ENCODE results near the gene TMEM165. TPM values are rescaled to one million over a fixed set of nuclear protein-coding genes. Genes with fewer than 3 reads are reported as not detected.

Gene TMEM165
- total and polyA plus RNA-seq, 9 of the 15 experiments (the other 6 are each of a cell fraction or from before 2014, with no cell fraction given) = 21.3 to 145 (median 96.8) TPM

GRCh38 chr4:55397520-55398321 lies 2.0 kb downstream of the TMEM165 start (continued):
- TF ChIP-seq, protein P1, sequence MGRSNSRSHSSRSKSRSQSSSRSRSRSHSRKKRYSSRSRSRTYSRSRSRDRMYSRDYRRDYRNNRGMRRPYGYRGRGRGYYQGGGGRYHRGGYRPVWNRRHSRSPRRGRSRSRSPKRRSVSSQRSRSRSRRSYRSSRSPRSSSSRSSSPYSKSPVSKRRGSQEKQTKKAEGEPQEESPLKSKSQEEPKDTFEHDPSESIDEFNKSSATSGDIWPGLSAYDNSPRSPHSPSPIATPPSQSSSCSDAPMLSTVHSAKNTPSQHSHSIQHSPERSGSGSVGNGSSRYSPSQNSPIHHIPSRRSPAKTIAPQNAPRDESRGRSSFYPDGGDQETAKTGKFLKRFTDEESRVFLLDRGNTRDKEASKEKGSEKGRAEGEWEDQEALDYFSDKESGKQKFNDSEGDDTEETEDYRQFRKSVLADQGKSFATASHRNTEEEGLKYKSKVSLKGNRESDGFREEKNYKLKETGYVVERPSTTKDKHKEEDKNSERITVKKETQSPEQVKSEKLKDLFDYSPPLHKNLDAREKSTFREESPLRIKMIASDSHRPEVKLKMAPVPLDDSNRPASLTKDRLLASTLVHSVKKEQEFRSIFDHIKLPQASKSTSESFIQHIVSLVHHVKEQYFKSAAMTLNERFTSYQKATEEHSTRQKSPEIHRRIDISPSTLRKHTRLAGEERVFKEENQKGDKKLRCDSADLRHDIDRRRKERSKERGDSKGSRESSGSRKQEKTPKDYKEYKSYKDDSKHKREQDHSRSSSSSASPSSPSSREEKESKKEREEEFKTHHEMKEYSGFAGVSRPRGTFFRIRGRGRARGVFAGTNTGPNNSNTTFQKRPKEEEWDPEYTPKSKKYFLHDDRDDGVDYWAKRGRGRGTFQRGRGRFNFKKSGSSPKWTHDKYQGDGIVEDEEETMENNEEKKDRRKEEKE (IDR thresholded peaks at IDR 0.05; ENCODE audit: borderline replicate concordance in 1 of 2, control insufficient read depth in 1 of 2, low read depth in 2 of 2, low read length in 1 of 2) = no peak
- TF ChIP-seq SMARCB1 (IDR thresholded peaks at IDR 0.05; ENCODE audit: insufficient read length, low read depth) (no peak), GABPA (tag; conservative IDR thresholded peaks at IDR 0.05; ENCODE audit: low read depth) (no peak), KLF16 (IDR thresholded peaks at IDR 0.05) (no peak), ZNF280B (CRISPR knock-in tag; IDR thresholded peaks at IDR 0.05) (no peak), GATAD2B (IDR thresholded peaks at IDR 0.05; ENCODE audit: borderline replicate concordance) (no peak), BRF2 (IDR thresholded peaks at IDR 0.05; ENCODE audit: borderline replicate concordance, insufficient read depth, insufficient read length) (no peak), U2AF2 (optimal IDR thresholded peaks at IDR 0.05; ENCODE audit: low read depth, low read length) (no peak), MED1 (CRISPR knock-in tag; IDR thresholded peaks at IDR 0.05; ENCODE audit: borderline replicate concordance) (no peak), CTBP1 (IDR thresholded peaks at IDR 0.05; ENCODE audit: borderline replicate concordance) (no peak), TAF9B (IDR thresholded peaks at IDR 0.05; ENCODE audit: partially characterized antibody) (no peak), SIN3A (IDR thresholded peaks at IDR 0.05; ENCODE audit: borderline replicate concordance in 2 of 2, control insufficient read depth in 1 of 2, low read depth in 2 of 2, low read length in 2 of 2) (peak in 1 of 2 experiments; percentile 2; a peak in 1 of 4 replicates), RBM25 (IDR thresholded peaks at IDR 0.05; ENCODE audit: low read depth, low read length, severe bottlenecking) (no peak), ZFP30 (CRISPR knock-in tag; IDR thresholded peaks at IDR 0.05; ENCODE audit: borderline replicate concordance) (no peak)
- TF ChIP-seq, protein P2, sequence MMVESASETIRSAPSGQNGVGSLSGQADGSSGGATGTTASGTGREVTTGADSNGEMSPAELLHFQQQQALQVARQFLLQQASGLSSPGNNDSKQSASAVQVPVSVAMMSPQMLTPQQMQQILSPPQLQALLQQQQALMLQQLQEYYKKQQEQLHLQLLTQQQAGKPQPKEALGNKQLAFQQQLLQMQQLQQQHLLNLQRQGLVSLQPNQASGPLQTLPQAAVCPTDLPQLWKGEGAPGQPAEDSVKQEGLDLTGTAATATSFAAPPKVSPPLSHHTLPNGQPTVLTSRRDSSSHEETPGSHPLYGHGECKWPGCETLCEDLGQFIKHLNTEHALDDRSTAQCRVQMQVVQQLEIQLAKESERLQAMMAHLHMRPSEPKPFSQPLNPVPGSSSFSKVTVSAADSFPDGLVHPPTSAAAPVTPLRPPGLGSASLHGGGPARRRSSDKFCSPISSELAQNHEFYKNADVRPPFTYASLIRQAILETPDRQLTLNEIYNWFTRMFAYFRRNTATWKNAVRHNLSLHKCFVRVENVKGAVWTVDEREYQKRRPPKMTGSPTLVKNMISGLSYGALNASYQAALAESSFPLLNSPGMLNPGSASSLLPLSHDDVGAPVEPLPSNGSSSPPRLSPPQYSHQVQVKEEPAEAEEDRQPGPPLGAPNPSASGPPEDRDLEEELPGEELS (CRISPR knock-in tag; IDR thresholded peaks at IDR 0.05; ENCODE audit: borderline replicate concordance) = no peak
- TF ChIP-seq, protein P3, sequence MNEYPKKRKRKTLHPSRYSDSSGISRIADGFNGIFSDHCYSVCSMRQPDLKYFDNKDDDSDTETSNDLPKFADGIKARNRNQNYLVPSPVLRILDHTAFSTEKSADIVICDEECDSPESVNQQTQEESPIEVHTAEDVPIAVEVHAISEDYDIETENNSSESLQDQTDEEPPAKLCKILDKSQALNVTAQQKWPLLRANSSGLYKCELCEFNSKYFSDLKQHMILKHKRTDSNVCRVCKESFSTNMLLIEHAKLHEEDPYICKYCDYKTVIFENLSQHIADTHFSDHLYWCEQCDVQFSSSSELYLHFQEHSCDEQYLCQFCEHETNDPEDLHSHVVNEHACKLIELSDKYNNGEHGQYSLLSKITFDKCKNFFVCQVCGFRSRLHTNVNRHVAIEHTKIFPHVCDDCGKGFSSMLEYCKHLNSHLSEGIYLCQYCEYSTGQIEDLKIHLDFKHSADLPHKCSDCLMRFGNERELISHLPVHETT (CRISPR knock-in tag; conservative IDR thresholded peaks at IDR 0.05 in 1 of 2, IDR thresholded peaks at IDR 0.05 in 1 of 2) = no peak
